GM21529 (cell line): Measurements from ENCODE around the gene SERPINB11.
"Not testable (repeated sequence)": the region's sequence is repeated elsewhere in the genome, so short reads cannot be mapped to it uniquely, and the experiment has no call there.

Experiments used
- ATAC-seq: cut with Tn5 transposase; IDR thresholded peaks from one replicate; pipeline ENCODE4 v1.9.1; 2021; ENCODE audit not compliant: unreplicated experiment

SERPINB11 gene

GRCh38 chr18:63702660-63703059 is at the start of gene SERPINB11:
TSS of gene SERPINB11 (plus strand) at chr18:63702960. CDS start at chr18:63710194, 7,234 bp downstream.
- ATAC-seq: no peak

GRCh38 chr18:63658920-63659319 is 43.8 kb upstream of the SERPINB11 start:
- ATAC-seq: not testable (repeated sequence)

GRCh38 chr18:63661750-63662149 is 41.0 kb upstream of the SERPINB11 start, which contains the start of gene SERPINB3:
TSS of gene SERPINB3 (minus strand) at chr18:63661893. CDS start at chr18:63661216, 677 bp downstream.
- ATAC-seq: not testable (repeated sequence)

- no peak for ATAC-seq
Measured at GRCh38 chr18:63664571-63664970, 38.2 kb upstream of the SERPINB11 start.

GRCh38 chr18:63676526-63677323 is 26.0 kb upstream of the SERPINB11 start:
- peak; percentile 79 for ATAC-seq

GRCh38 chr18:63677500-63678225 is 25.1 kb upstream of the SERPINB11 start:
- ATAC-seq: no peak

- no peak for ATAC-seq
Measured at GRCh38 chr18:63679820-63680606, 22.7 kb upstream of the SERPINB11 start.

- ATAC-seq: no peak
Measured at GRCh38 chr18:63681449-63682340, 21.1 kb upstream of the SERPINB11 start.

GRCh38 chr18:63683152-63683551 is 19.6 kb upstream of the SERPINB11 start:
- no peak for ATAC-seq

- ATAC-seq: no peak
Measured at GRCh38 chr18:63683890-63684289, 18.9 kb upstream of the SERPINB11 start.

- no peak for ATAC-seq
Measured at GRCh38 chr18:63684718-63685117, 18.0 kb upstream of the SERPINB11 start.

- ATAC-seq: no peak
Measured at GRCh38 chr18:63686871-63687270, 15.9 kb upstream of the SERPINB11 start.

GRCh38 chr18:63689064-63689463 is 13.7 kb upstream of the SERPINB11 start:
- ATAC-seq: no peak

- no peak for ATAC-seq
Measured at GRCh38 chr18:63697097-63697660, 5.6 kb upstream of the SERPINB11 start.

- ATAC-seq: no peak
Measured at GRCh38 chr18:63700501-63700900, 2.3 kb upstream of the SERPINB11 start.

GRCh38 chr18:63701952-63702351 is 808 bp upstream of the SERPINB11 start:
- ATAC-seq: no peak

GRCh38 chr18:63705401-63705800 is 2.6 kb downstream of the SERPINB11 start:
- no peak for ATAC-seq

- ATAC-seq: no peak
Measured at GRCh38 chr18:63707816-63708215, 5.1 kb downstream of the SERPINB11 start.

- no peak for ATAC-seq
Measured at GRCh38 chr18:63708650-63709049, 5.9 kb downstream of the SERPINB11 start.
